Measurements from ENCODE around the gene SEMA6A.

The SEMA6A gene

GRCh38 chr5:116479776-116480675 is 94.6 kb downstream of the SEMA6A start:
- ChIA-PET CTCF (no interaction called here), POLR2A (no interaction called here)
- TF ChIP-seq CTCF (IDR thresholded peaks at IDR 0.05; ENCODE audit: insufficient read depth, low read length, missing control alignments), result no peak
- DNase-seq (ENCODE audit: low read depth, low spot score), result no peak
- no peak overlapping the region for H3K4me3 ChIP-seq (ENCODE audit: low read depth, low read length)

- ChIA-PET POLR2A (no interaction called here), CTCF (no interaction called here)
- no peak for TF ChIP-seq CTCF (IDR thresholded peaks at IDR 0.05; ENCODE audit: insufficient read depth, low read length, missing control alignments)
- DNase-seq (ENCODE audit: low read depth, low spot score), result no peak
- no peak overlapping the region for H3K4me3 ChIP-seq (ENCODE audit: low read depth, low read length)
Measured at GRCh38 chr5:116478491-116478890, 96.1 kb downstream of the SEMA6A start.

GRCh38 chr5:116476897-116477537 is 97.6 kb downstream of the SEMA6A start:
- ChIA-PET CTCF (no interaction called here), POLR2A (no interaction called here)
- no peak overlapping the region for H3K4me3 ChIP-seq (ENCODE audit: low read depth, low read length)
- TF ChIP-seq CTCF (IDR thresholded peaks at IDR 0.05; ENCODE audit: insufficient read depth, low read length, missing control alignments), result no peak
- no peak for DNase-seq (ENCODE audit: low read depth, low spot score)

- ChIA-PET CTCF (no interaction called here), POLR2A (no interaction called here)
- no peak overlapping the region for H3K4me3 ChIP-seq (ENCODE audit: low read depth, low read length)
- DNase-seq (ENCODE audit: low read depth, low spot score), result no peak
- TF ChIP-seq CTCF (IDR thresholded peaks at IDR 0.05; ENCODE audit: insufficient read depth, low read length, missing control alignments), result no peak
Measured at GRCh38 chr5:116475338-116475737, 99.3 kb downstream of the SEMA6A start.

GRCh38 chr5:116473706-116474105 is 100.9 kb downstream of the SEMA6A start:
- DNase-seq (ENCODE audit: low read depth, low spot score), result no peak
- ChIA-PET CTCF (no interaction called here), POLR2A (no interaction called here)
- no peak for TF ChIP-seq CTCF (IDR thresholded peaks at IDR 0.05; ENCODE audit: insufficient read depth, low read length, missing control alignments)
- no peak overlapping the region for H3K4me3 ChIP-seq (ENCODE audit: low read depth, low read length)

- TF ChIP-seq CTCF (IDR thresholded peaks at IDR 0.05; ENCODE audit: insufficient read depth, low read length, missing control alignments), result no peak
- CTCF ChIA-PET, result no interaction called here
Measured at GRCh38 chr5:116472274-116472673, 102.3 kb downstream of the SEMA6A start.

More at GRCh38 chr5:116472274-116472673, 102.3 kb downstream of the SEMA6A start:
- no peak for DNase-seq (ENCODE audit: low read depth, low spot score)
- H3K4me3 ChIP-seq (ENCODE audit: low read depth, low read length), result no peak overlapping the region
- POLR2A ChIA-PET, result no interaction called here

Measured in AG04449 (cell line).